Thyroid gland (tissue), 4 donors: ENCODE measurements around the gene PRKACA.

Experiments used
- POLR2A ChIP-seq, 2 donors: fragments of 450-650 bp; IDR thresholded peaks; one replicate each; pipeline ENCODE4 v1.6.1; 2017; ENCODE audit warnings: antibody characterized with exemption in 2 of 2, mild to moderate bottlenecking in 2 of 2, moderate library complexity in 1 of 2
- TF ChIP-seq, protein P1 (sequence below), 6 experiments: fragments of 200-600 bp in 3 of 6; fragments of 450-650 bp in 3 of 6; sonication (generic) in 3 of 6; IDR thresholded peaks; one replicate each; pipeline ENCODE4 v1.5.1; 2016 to 2019; ENCODE audit warnings: antibody characterized with exemption in 6 of 6, mild to moderate bottlenecking in 2 of 6, inconsistent platforms in 1 of 6, moderate library complexity in 1 of 6

DNA sequence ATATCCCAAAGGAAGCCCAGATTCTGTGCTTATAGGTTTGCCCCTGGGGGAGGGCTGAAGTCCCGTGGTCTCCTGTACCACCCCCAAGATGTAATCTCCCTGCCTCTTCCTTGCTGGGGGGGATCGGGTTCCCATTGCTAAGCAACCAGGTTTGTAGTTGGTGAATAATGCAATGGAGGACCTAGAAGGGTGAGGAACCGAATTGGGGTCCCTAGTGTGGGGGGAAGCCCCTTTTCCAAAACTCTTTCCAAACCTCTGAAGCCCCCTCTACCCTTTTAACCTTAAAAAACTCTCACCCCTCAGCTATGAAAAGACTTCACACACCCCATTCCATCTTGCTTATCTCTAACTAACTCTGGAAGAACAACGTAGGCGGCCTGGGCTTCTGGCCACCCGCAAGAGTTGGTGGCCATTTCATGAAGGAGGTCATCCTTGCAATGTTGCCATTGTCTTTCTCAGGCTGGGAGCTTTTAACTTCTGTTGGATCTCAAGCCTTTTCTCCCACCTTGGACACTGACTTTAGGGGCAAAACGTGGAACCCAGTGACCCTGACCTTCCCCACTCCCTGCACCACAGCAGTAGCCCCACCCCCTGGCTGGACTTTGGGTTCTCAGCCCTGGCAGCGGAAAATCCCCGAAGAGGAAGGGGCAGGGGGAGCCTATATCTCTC lies 56.3 kb downstream of the PRKACA start:
- no peak for TF ChIP-seq POLR2A (IDR thresholded peaks at IDR 0.05)
- TF ChIP-seq, protein P1, sequence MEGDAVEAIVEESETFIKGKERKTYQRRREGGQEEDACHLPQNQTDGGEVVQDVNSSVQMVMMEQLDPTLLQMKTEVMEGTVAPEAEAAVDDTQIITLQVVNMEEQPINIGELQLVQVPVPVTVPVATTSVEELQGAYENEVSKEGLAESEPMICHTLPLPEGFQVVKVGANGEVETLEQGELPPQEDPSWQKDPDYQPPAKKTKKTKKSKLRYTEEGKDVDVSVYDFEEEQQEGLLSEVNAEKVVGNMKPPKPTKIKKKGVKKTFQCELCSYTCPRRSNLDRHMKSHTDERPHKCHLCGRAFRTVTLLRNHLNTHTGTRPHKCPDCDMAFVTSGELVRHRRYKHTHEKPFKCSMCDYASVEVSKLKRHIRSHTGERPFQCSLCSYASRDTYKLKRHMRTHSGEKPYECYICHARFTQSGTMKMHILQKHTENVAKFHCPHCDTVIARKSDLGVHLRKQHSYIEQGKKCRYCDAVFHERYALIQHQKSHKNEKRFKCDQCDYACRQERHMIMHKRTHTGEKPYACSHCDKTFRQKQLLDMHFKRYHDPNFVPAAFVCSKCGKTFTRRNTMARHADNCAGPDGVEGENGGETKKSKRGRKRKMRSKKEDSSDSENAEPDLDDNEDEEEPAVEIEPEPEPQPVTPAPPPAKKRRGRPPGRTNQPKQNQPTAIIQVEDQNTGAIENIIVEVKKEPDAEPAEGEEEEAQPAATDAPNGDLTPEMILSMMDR (IDR thresholded peaks at IDR 0.05) = no peak
